Calu3 (cell line): ENCODE measurements around the gene RAC2. TPM values are rescaled to one million over a fixed set of nuclear protein-coding genes. Genes with fewer than 3 reads are reported as not detected.

Source experiments
- BruUV-seq: library from RNA; stranded (reverse); fragments of 400-500 nt; replicated peaks from 2 replicates; lab custom pipeline; 2021; lab: Mats Ljungman, UMichigan
- CTCF ChIA-PET: fragments of 300-600 bp; sonication (Branson Sonifier 250); formaldehyde crosslinking; loops from one replicate; lab custom pipeline; 2022; ENCODE audit warnings: antibody characterized with exemption; lab: Charles Lee
- DNase-seq: peaks from one replicate; pipeline ENCODE4 v3.0.0; 2022
- H3K27ac Mint-ChIP-seq: one replicate; pipeline ENCODE4 v1.8.0; 2022; ENCODE audit warnings: mixed read lengths; ENCODE audit not compliant: unreplicated experiment
- H3K27me3 Mint-ChIP-seq: one replicate; pipeline ENCODE4 v1.8.0; 2022; ENCODE audit warnings: mixed read lengths; ENCODE audit not compliant: unreplicated experiment
- H3K36me3 Mint-ChIP-seq: one replicate; pipeline ENCODE4 v1.8.0; 2022; ENCODE audit warnings: mild to moderate bottlenecking, moderate library complexity, mixed read lengths; ENCODE audit not compliant: insufficient read depth, unreplicated experiment
- H3K4me1 Mint-ChIP-seq: one replicate; pipeline ENCODE4 v1.8.0; 2022; ENCODE audit warnings: mild to moderate bottlenecking, low read depth, mixed read lengths; ENCODE audit not compliant: unreplicated experiment
- H3K4me3 Mint-ChIP-seq: one replicate; pipeline ENCODE4 v1.8.0; 2022; ENCODE audit warnings: mild to moderate bottlenecking, low read depth, moderate library complexity, mixed read lengths; ENCODE audit not compliant: unreplicated experiment
- H3K9me3 Mint-ChIP-seq: one replicate; pipeline ENCODE4 v1.8.0; 2022; ENCODE audit warnings: low read depth, mixed read lengths; ENCODE audit not compliant: unreplicated experiment
- CTCF ChIP-seq: fragments of 200-600 bp; IDR thresholded peaks from one replicate; pipeline ENCODE4 v1.8.0; 2022; ENCODE audit warnings: antibody characterized with exemption; ENCODE audit not compliant: unreplicated experiment
- intact Hi-C: fragments of 100-400 bp; cut with micrococcal nuclease; formaldehyde crosslinking; loops from one replicate; pipeline ENCODE4 v1.10.0; 2022; ENCODE audit not compliant: unreplicated experiment
- total RNA-seq: library from RNA; stranded (reverse); gene quantifications from 2 replicates; pipeline ENCODE4 v1.2.3, GENCODE V29; 2022

Gene RAC2
- total RNA-seq, 1 experiment from 2014 or later: 21.0 TPM

GRCh38 chr22:37231406-37232139 lies 12.5 kb downstream of the RAC2 start:
- H3K27me3 Mint-ChIP-seq: no peaks in the 10 kb centered on the region
- no TSS peak for BruUV-seq
- intact Hi-C loops: no loop called here
- no peaks in the 10 kb centered on the region for H3K9me3 Mint-ChIP-seq
- DNase-seq: no peak
- H3K4me1 Mint-ChIP-seq: peaks cover 29% of the 10 kb centered on the region
- no peak for TF ChIP-seq CTCF
- no peak overlapping the region for H3K27ac Mint-ChIP-seq
- H3K4me3 Mint-ChIP-seq: no peak overlapping the region
- H3K36me3 Mint-ChIP-seq: peaks cover 9% of the 10 kb centered on the region
- CTCF ChIA-PET: interaction anchor here (0.6 kb wide), 1 partner anchor 150 kb away, joined by 3 read pairs; no protein-coding TSS in a partner anchor

- intact Hi-C loops: no loop called here
- no peaks in the 10 kb centered on the region for H3K9me3 Mint-ChIP-seq
- H3K36me3 Mint-ChIP-seq: peaks cover 9% of the 10 kb centered on the region
- H3K27me3 Mint-ChIP-seq: no peaks in the 10 kb centered on the region
- H3K4me1 Mint-ChIP-seq: peaks cover 29% of the 10 kb centered on the region
- BruUV-seq: no TSS peak
- H3K4me3 Mint-ChIP-seq: no peak overlapping the region
- no peak overlapping the region for H3K27ac Mint-ChIP-seq
- no peak for DNase-seq
- CTCF ChIA-PET: no interaction called here
- no peak for TF ChIP-seq CTCF
These were observed 13.2 kb downstream of the RAC2 start for GRCh38 chr22:37230673-37231405.

- no peaks in the 10 kb centered on the region for H3K27me3 Mint-ChIP-seq
These were observed 14.0 kb downstream of the RAC2 start for GRCh38 chr22:37229805-37230672.

More at GRCh38 chr22:37229805-37230672, 14.0 kb downstream of the RAC2 start:
- TF ChIP-seq CTCF: no peak
- Mint-ChIP-seq H3K9me3 (no peaks in the 10 kb centered on the region), H3K27ac (peak overlapping the region; percentile 38), H3K36me3 (peaks cover 9% of the 10 kb centered on the region), H3K4me3 (no peak overlapping the region), H3K4me1 (peaks cover 29% of the 10 kb centered on the region)
- DNase-seq: no peak
- CTCF ChIA-PET: interaction anchor here (0.6 to 0.8 kb wide), 3 partner anchors 13 to 333 kb away, joined by 3 read pairs; no protein-coding TSS in a partner anchor
- intact Hi-C loops: no loop called here
- no TSS peak for BruUV-seq
